ENCODE results near the gene FOLR3. TPM values are rescaled to one million over a fixed set of nuclear protein-coding genes. Genes with fewer than 3 reads are reported as not detected.
"Not testable (repeated sequence)": the region's sequence is repeated elsewhere in the genome, so short reads cannot be mapped to it uniquely, and the experiment has no call there.

FOLR3 gene
- total and polyA plus RNA-seq, 5 donors from 2014 or later = 0.32 TPM; not detected in 4

DNA sequence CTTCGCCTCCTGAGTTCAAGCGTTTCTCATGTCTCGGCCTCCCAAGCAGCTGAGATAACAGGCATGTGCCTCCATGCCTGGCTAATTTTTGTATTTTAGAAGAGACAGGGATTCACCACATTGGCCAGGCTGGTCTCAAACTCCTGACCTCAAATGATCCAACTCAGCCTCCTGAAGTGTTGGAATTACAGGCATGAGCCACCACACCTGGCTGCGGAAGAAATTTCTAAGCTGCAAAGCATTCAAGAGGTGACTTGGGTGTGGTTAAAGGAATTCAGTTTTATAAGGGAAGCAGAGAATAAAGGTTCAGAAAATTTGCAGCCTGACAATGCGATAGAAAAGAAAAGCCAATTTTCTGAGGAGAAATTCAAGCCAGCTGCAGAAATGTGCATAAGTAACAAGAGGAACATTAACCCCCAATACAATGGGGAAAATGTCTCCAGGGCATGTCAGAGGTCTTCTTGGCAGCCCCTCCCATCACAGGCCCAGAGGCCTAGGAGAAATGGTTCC, 33.6 kb downstream of the FOLR3 start:
- H3K9me3 Mint-ChIP-seq; ATAC-seq (ENCODE audit: low read depth in 2 of 2); H3K36me3 ChIP-seq (ENCODE audit: control insufficient read depth, insufficient read depth, low read length); H3K27me3 ChIP-seq (ENCODE audit: control insufficient read depth, insufficient read depth, low read length); H3K4me3 Mint-ChIP-seq; DNase-seq; H3K4me1 Mint-ChIP-seq; H3K27ac ChIP-seq (ENCODE audit: insufficient read depth, low read length, poor library complexity, severe bottlenecking); H3K9me3 ChIP-seq (ENCODE audit: control insufficient read depth in 2 of 2, low read length in 2 of 2); H3K36me3 Mint-ChIP-seq; H3K4me3 ChIP-seq (ENCODE audit: low read depth, low read length); H3K27ac Mint-ChIP-seq; H3K4me1 ChIP-seq (ENCODE audit: control insufficient read depth, insufficient read depth, low read length, poor library complexity, severe bottlenecking): not testable (repeated sequence)
- peaks cover 10% of the 10 kb centered on the region for H3K27me3 Mint-ChIP-seq

DNA sequence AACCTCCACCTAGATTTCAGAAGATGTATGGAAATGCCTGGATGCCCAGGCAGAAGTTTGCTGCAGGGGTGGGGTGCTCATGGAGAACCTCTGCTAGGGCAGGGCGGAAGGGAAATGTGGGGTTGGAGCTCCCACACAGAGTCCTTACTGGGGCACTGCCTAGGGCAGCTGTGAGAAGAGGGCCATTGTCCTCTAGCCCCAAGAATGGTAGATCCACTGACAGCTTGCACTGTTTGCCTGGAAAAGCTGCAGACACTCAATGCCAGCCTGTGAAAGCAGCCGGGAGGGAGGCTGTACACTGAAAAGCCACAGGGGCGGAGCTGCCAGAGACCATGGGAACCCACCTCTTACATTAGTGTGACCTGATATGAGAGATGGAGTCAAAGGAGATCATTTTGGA, 34.2 kb downstream of the FOLR3 start:
- DNase-seq; H3K9me3 ChIP-seq (ENCODE audit: control insufficient read depth in 2 of 2, low read length in 2 of 2); H3K36me3 Mint-ChIP-seq; H3K4me1 ChIP-seq (ENCODE audit: control insufficient read depth, insufficient read depth, low read length, poor library complexity, severe bottlenecking); H3K4me3 ChIP-seq (ENCODE audit: low read depth, low read length); H3K27ac Mint-ChIP-seq; H3K4me1 Mint-ChIP-seq; H3K27ac ChIP-seq (ENCODE audit: insufficient read depth, low read length, poor library complexity, severe bottlenecking); H3K9me3 Mint-ChIP-seq; H3K27me3 ChIP-seq (ENCODE audit: control insufficient read depth, insufficient read depth, low read length); H3K36me3 ChIP-seq (ENCODE audit: control insufficient read depth, insufficient read depth, low read length); ATAC-seq (ENCODE audit: low read depth in 2 of 2); H3K4me3 Mint-ChIP-seq: not testable (repeated sequence)
- peaks cover 11% of the 10 kb centered on the region for H3K27me3 Mint-ChIP-seq

DNA sequence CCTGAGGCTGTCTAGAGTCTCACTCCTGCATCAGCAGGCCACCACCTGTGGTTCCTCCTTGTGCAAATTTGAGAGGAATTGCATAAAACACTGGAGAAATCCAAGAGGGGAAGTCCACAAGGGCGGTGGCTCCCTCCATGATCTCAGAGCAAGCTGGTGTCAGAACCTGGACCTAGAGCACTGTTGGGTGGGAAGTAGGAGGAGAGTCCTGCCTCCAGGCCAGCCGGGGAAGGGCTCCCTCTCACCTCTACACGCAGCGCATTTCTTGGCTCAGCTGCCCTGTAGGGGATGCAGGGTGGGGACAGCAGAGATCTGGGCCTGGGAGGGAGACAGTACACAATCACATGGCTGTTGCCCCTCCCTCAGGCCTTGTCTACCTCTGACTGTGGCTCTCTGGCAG, 36.5 kb downstream of the FOLR3 start:
- not testable (repeated sequence) for H3K27me3 ChIP-seq (ENCODE audit: control insufficient read depth, insufficient read depth, low read length); H3K36me3 Mint-ChIP-seq; H3K4me1 ChIP-seq (ENCODE audit: control insufficient read depth, insufficient read depth, low read length, poor library complexity, severe bottlenecking); DNase-seq; H3K4me1 Mint-ChIP-seq; H3K4me3 Mint-ChIP-seq; H3K9me3 ChIP-seq (ENCODE audit: control insufficient read depth in 2 of 2, low read length in 2 of 2); ATAC-seq (ENCODE audit: low read depth in 2 of 2); H3K4me3 ChIP-seq (ENCODE audit: low read depth, low read length); H3K27ac Mint-ChIP-seq; H3K9me3 Mint-ChIP-seq; H3K36me3 ChIP-seq (ENCODE audit: control insufficient read depth, insufficient read depth, low read length); H3K27ac ChIP-seq (ENCODE audit: insufficient read depth, low read length, poor library complexity, severe bottlenecking)
- peaks cover 23% of the 10 kb centered on the region for H3K27me3 Mint-ChIP-seq

DNA sequence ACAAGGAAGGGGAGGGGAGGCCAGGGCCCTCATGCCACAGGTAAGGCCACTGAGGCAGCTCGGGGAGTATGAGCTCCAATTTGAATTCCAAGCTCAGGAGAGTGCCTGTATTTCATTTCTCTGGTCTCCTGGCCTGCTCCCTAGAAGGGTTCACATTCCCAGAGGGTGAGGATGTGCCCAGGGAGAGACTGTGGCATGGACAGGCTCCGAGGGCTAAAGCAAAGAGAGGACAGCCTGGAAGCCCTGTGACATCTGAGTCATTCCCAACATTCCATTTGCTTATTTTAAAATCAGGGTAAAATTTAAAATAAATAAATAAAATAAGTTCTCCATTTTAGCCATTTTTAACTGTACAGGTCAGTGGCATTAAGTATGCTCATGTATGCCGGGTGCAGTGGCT, 37.8 kb downstream of the FOLR3 start:
- Histone ChIP-seq H3K9me3 (ENCODE audit: control insufficient read depth in 2 of 2, low read length in 2 of 2) (no peaks in the 10 kb centered on the region), H3K27me3 (ENCODE audit: control insufficient read depth, insufficient read depth, low read length) (no peaks in the 10 kb centered on the region), H3K4me3 (ENCODE audit: low read depth, low read length) (no peak overlapping the region), H3K4me1 (ENCODE audit: control insufficient read depth, insufficient read depth, low read length, poor library complexity, severe bottlenecking) (no peaks in the 10 kb centered on the region), H3K27ac (ENCODE audit: insufficient read depth, low read length, poor library complexity, severe bottlenecking) (no peak overlapping the region), H3K36me3 (ENCODE audit: control insufficient read depth, insufficient read depth, low read length) (no peaks in the 10 kb centered on the region)
- no peak for ATAC-seq (ENCODE audit: low read depth in 2 of 2)
- H3K27me3 Mint-ChIP-seq = peaks cover 21% of the 10 kb centered on the region
- no peaks in the 10 kb centered on the region for H3K9me3 Mint-ChIP-seq
- no peak for DNase-seq
- no peak overlapping the region for H3K4me3 Mint-ChIP-seq
- no peaks in the 10 kb centered on the region for H3K36me3 Mint-ChIP-seq
- no peak overlapping the region for H3K27ac Mint-ChIP-seq
- no peaks in the 10 kb centered on the region for H3K4me1 Mint-ChIP-seq

DNA sequence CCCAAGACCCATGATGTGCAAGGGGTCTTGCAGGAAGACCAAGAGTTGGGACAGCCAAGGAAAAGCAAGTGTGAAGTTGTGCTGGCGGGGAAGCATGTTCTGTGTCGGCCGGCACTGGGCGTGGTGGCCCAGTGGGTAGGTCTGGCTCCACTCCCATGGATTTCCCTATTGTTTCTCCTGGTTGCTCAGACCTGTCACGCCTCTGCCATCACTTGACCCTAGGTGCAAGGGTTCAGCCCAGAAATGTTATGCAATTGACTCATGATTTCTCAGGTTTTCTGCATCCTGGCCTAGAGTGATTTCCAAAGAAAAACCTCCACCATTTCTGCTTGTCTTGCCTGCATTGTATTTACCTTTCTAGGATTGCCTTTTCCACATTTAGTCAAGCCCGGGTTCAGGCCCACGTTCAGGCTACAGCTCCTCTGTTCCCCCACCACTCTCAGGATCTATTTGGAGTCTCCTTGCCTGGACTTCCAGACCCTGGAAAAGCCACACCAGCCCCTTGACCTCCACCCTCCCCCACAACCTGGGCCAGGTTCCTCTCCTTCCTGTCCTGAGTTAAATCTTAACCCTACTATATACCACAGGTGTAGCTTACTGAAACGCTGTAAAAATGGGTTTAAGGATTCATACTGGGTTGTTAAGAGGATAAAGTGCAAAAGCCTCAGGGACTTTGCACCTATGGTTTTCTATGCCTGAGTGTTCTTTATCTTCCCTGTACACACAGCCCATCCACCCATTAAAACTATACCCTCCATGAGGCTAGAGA, 39.0 kb downstream of the FOLR3 start:
- no peak for ATAC-seq (ENCODE audit: low read depth in 2 of 2)
- no peak overlapping the region for H3K27ac Mint-ChIP-seq
- Histone ChIP-seq H3K4me3 (ENCODE audit: low read depth, low read length) (no peak overlapping the region), H3K9me3 (ENCODE audit: control insufficient read depth in 2 of 2, low read length in 2 of 2) (no peaks in the 10 kb centered on the region), H3K27ac (ENCODE audit: insufficient read depth, low read length, poor library complexity, severe bottlenecking) (no peak overlapping the region), H3K4me1 (ENCODE audit: control insufficient read depth, insufficient read depth, low read length, poor library complexity, severe bottlenecking) (no peaks in the 10 kb centered on the region), H3K27me3 (ENCODE audit: control insufficient read depth, insufficient read depth, low read length) (no peaks in the 10 kb centered on the region), H3K36me3 (ENCODE audit: control insufficient read depth, insufficient read depth, low read length) (no peaks in the 10 kb centered on the region)
- no peaks in the 10 kb centered on the region for H3K36me3 Mint-ChIP-seq
- no peaks in the 10 kb centered on the region for H3K9me3 Mint-ChIP-seq
- H3K4me1 Mint-ChIP-seq = no peaks in the 10 kb centered on the region
- DNase-seq = no peak
- H3K27me3 Mint-ChIP-seq = peaks cover 19% of the 10 kb centered on the region
- no peak overlapping the region for H3K4me3 Mint-ChIP-seq

DNA sequence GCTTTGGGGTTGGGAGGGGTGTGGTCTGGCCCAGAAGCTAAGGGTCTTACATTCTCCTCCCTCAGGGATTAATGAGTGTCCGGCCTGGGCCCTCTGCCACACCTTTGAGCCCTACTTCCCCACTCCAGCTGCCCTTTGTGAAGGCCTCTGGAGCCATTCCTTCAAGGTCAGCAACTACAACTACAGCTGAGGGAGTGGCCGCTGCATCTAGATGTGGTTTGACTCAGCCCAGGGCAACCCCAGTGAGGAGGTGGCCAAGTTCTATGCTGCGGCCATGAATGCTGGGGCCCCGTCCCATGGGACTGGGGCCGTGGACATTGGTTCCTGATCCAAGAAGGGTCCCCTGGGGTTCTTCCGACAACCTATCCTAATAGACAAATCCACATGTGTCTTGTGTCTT, 42.1 kb downstream of the FOLR3 start:
- no peaks in the 10 kb centered on the region for H3K36me3 ChIP-seq (ENCODE audit: control insufficient read depth, insufficient read depth, low read length)
- H3K4me3 ChIP-seq (ENCODE audit: low read depth, low read length) = no peak overlapping the region
- Mint-ChIP-seq H3K27me3 (peaks cover 27% of the 10 kb centered on the region), H3K27ac (no peak overlapping the region), H3K9me3 (no peaks in the 10 kb centered on the region), H3K4me1 (no peaks in the 10 kb centered on the region), H3K4me3 (no peak overlapping the region), H3K36me3 (no peaks in the 10 kb centered on the region)
- H3K9me3 ChIP-seq (ENCODE audit: control insufficient read depth in 2 of 2, low read length in 2 of 2) = no peaks in the 10 kb centered on the region
- H3K4me1 ChIP-seq (ENCODE audit: control insufficient read depth, insufficient read depth, low read length, poor library complexity, severe bottlenecking) = no peaks in the 10 kb centered on the region
- no peak overlapping the region for H3K27ac ChIP-seq (ENCODE audit: insufficient read depth, low read length, poor library complexity, severe bottlenecking)
- peaks cover 2% of the 10 kb centered on the region for H3K27me3 ChIP-seq (ENCODE audit: control insufficient read depth, insufficient read depth, low read length)
- DNase-seq (no peak), ATAC-seq (ENCODE audit: low read depth in 2 of 2) (no peak)

DNA sequence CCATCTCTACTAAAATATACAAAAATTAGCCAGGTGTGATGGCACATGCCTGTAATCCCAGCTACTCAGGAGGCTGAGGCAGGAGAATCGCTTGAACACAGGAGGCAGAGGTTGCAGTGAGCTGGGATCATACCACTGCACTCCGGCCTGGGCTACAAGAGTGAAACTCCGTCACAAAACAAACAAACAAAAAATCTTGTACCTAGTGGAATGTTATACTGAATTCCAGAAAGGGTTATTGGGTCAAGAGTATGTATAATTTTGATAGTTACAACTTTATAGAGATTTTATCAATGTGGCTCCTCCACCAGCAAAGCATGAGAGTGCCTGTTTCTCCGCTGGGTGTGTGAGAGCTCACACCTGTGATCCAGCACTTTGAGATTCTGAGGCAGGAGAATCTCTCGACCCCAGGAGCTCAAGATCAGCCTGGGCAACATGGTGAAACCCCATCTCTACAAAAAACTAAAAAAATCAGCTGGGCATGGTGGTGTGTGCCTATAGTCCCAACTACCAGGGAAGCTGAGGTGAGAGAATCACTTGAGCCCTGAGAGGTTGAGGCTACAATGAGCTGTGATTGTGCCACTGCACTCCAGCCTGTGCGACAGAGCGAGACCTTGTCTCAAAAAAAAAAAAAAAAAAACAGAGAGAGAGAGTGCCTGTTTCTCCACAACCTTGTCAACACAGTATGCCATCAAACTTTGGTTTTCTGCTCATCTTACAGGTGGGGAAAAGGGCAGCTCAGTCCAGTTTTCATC, 43.7 kb downstream of the FOLR3 start:
- Histone ChIP-seq H3K27me3 (ENCODE audit: control insufficient read depth, insufficient read depth, low read length) (peaks cover 2% of the 10 kb centered on the region), H3K4me3 (ENCODE audit: low read depth, low read length) (no peak overlapping the region), H3K36me3 (ENCODE audit: control insufficient read depth, insufficient read depth, low read length) (no peaks in the 10 kb centered on the region), H3K9me3 (ENCODE audit: control insufficient read depth in 2 of 2, low read length in 2 of 2) (no peaks in the 10 kb centered on the region), H3K27ac (ENCODE audit: insufficient read depth, low read length, poor library complexity, severe bottlenecking) (no peak overlapping the region), H3K4me1 (ENCODE audit: control insufficient read depth, insufficient read depth, low read length, poor library complexity, severe bottlenecking) (no peaks in the 10 kb centered on the region)
- peaks cover 0 to 4% (median under 1%) of the 10 kb centered on the region in 4 donors for H3K4me1 Mint-ChIP-seq
- no peaks in the 10 kb centered on the region for H3K9me3 Mint-ChIP-seq
- ATAC-seq (ENCODE audit: low read depth in 2 of 2) (no peak), DNase-seq (no peak)
- no peak overlapping the region for H3K4me3 Mint-ChIP-seq
- H3K36me3 Mint-ChIP-seq = no peaks in the 10 kb centered on the region
- H3K27me3 Mint-ChIP-seq = peaks cover 37% of the 10 kb centered on the region
- H3K27ac Mint-ChIP-seq = no peak overlapping the region
